ENCODE measurements around the gene LARGE2.

LARGE2 gene

GRCh38 chr11:45949992-45950407 is 27.5 kb downstream of the LARGE2 start:
- H3K27me3 ChIP-seq: no peaks in the 10 kb centered on the region
- H3K36me3 ChIP-seq: peaks cover 67 to 86% (median 81%) of the 10 kb centered on the region in 3 donors
- intact Hi-C loops (cut with DNase I; ENCODE audit: low total_unique reads): no loop called here
- H3K27ac ChIP-seq: no peak overlapping the region
- TF ChIP-seq CTCF (IDR thresholded peaks at IDR 0.05): no peak
- no peak overlapping the region for H3K4me3 ChIP-seq
- no peaks in the 10 kb centered on the region for H3K9me3 ChIP-seq
- DNase-seq: no peak
- no peaks in the 10 kb centered on the region for H3K4me1 ChIP-seq

GRCh38 chr11:45959851-45960250 is 37.4 kb downstream of the LARGE2 start:
- Histone ChIP-seq H3K36me3 (peaks cover 8 to 33% (median 9%) of the 10 kb centered on the region in 3 donors), H3K27ac (no peak overlapping the region)

GRCh38 chr11:45960387-45961095 is 38.1 kb downstream of the LARGE2 start:
- intact Hi-C loops (cut with DNase I; ENCODE audit: low total_unique reads): loop anchor here (10.0 kb wide), 1 partner anchor 354 kb away; no protein-coding TSS in a partner anchor
- Histone ChIP-seq H3K4me3 (no peak overlapping the region), H3K9me3 (no peaks in the 10 kb centered on the region), H3K36me3 (peaks cover 6 to 36% (median 9%) of the 10 kb centered on the region in 3 donors), H3K27me3 (no peaks in the 10 kb centered on the region), H3K4me1 (peaks cover 0 to 4% (median 0%) of the 10 kb centered on the region in 4 donors), H3K27ac (no peak overlapping the region)
- DNase-seq: no peak
- no peak for TF ChIP-seq CTCF (IDR thresholded peaks at IDR 0.05)

More at GRCh38 chr11:45959851-45960250, 37.4 kb downstream of the LARGE2 start:
- no peaks in the 10 kb centered on the region for H3K9me3 ChIP-seq
- DNase-seq: no peak
- no peaks in the 10 kb centered on the region for H3K27me3 ChIP-seq
- H3K4me3 ChIP-seq: no peak overlapping the region
- H3K4me1 ChIP-seq: no peaks in the 10 kb centered on the region
- no peak for TF ChIP-seq CTCF (IDR thresholded peaks at IDR 0.05)
- intact Hi-C loops (cut with DNase I; ENCODE audit: low total_unique reads): loop anchor here (10.0 kb wide), 1 partner anchor 355 kb away; no protein-coding TSS in a partner anchor

GRCh38 chr11:45961751-45962240 is 39.3 kb downstream of the LARGE2 start:
- Histone ChIP-seq H3K27me3 (no peaks in the 10 kb centered on the region), H3K4me1 (peaks cover 0 to 4% (median 0%) of the 10 kb centered on the region in 4 donors), H3K27ac (no peak overlapping the region), H3K9me3 (no peaks in the 10 kb centered on the region), H3K4me3 (no peak overlapping the region), H3K36me3 (peaks cover 13 to 35% (median 14%) of the 10 kb centered on the region in 3 donors)
- no peak for DNase-seq
- intact Hi-C loops (cut with DNase I; ENCODE audit: low total_unique reads): loop anchor here (10.0 kb wide), 1 partner anchor 353 kb away; no protein-coding TSS in a partner anchor
- TF ChIP-seq CTCF (IDR thresholded peaks at IDR 0.05): no peak

GRCh38 chr11:45964911-45965389 is 42.5 kb downstream of the LARGE2 start:
- no peaks in the 10 kb centered on the region for H3K9me3 ChIP-seq
- peaks cover 0 to 4% (median 0%) of the 10 kb centered on the region in 4 donors for H3K4me1 ChIP-seq
- peak overlapping the region in 1 of 2 donors; percentile 16 for H3K27ac ChIP-seq
- peaks cover 31 to 63% (median 39%) of the 10 kb centered on the region in 3 donors for H3K36me3 ChIP-seq
- peak; percentile 88 to 89 for TF ChIP-seq CTCF (IDR thresholded peaks at IDR 0.05)
- no peaks in the 10 kb centered on the region for H3K27me3 ChIP-seq
- intact Hi-C loops (cut with DNase I; ENCODE audit: low total_unique reads): loop anchor here (10.0 kb wide), 1 partner anchor 350 kb away; no protein-coding TSS in a partner anchor
- H3K4me3 ChIP-seq: no peak overlapping the region
- peak; percentile 59 to 70 for DNase-seq
